T-helper 1 cell (primary cell): ENCODE results near the gene DNMBP.
"Not testable (repeated sequence)": the region's sequence is repeated elsewhere in the genome, so short reads cannot be mapped to it uniquely, and the experiment has no call there.

Experiments used
- DNase-seq, 5 donors: peaks; one replicate each; pipeline ENCODE4 v3.0.0-alpha.2; 2012 to 2020

DNMBP gene

GRCh38 chr10:99953510-99953909, 56.2 kb downstream of the DNMBP start:
- not testable (repeated sequence) for DNase-seq

DNA sequence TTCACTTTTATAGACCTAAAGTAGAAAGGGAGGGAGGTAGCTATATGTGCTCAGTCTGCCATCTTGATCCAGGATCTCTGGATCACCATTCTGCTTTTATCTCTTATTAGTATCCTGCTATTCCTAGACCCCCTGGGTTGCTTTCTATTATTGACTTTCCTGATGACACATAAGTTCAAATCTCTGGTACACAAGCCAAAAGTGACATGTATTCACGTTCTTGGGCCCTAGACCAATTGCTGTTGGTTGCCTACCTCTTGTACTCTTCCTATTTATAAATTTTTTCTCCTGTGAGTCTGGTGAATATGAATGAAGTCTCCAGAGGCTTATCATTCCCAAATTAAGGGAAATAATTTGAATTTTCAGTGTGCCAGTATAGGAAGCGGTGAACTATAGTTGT, 56.9 kb downstream of the DNMBP start:
- DNase-seq, result no peak

GRCh38 chr10:99946051-99946450, 63.7 kb downstream of the DNMBP start:
- not testable (repeated sequence) for DNase-seq

DNA sequence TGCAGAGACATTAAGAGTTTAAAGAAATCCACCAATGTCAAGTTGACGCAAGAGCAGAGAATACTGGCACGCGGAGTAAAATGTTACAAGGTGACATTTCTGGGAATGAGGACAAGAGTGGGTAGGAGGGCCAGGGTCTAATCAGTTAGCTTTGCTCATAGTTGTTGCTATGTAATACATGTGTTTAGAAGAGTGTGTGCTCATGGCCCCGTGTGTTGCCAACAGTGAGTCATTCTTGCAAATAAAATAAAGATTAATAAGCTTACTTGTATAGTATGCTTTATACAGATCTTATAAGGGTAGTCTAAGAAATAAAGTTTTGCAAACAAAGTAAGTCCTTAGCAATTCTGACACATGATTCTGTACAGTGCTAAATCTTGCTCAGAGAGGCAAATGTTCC, 64.5 kb downstream of the DNMBP start:
- no peak for DNase-seq

- no peak for DNase-seq
Observed at GRCh38 chr10:99944860-99945259, 64.9 kb downstream of the DNMBP start.

GRCh38 chr10:99943908-99944307, 65.8 kb downstream of the DNMBP start:
- no peak for DNase-seq

DNA sequence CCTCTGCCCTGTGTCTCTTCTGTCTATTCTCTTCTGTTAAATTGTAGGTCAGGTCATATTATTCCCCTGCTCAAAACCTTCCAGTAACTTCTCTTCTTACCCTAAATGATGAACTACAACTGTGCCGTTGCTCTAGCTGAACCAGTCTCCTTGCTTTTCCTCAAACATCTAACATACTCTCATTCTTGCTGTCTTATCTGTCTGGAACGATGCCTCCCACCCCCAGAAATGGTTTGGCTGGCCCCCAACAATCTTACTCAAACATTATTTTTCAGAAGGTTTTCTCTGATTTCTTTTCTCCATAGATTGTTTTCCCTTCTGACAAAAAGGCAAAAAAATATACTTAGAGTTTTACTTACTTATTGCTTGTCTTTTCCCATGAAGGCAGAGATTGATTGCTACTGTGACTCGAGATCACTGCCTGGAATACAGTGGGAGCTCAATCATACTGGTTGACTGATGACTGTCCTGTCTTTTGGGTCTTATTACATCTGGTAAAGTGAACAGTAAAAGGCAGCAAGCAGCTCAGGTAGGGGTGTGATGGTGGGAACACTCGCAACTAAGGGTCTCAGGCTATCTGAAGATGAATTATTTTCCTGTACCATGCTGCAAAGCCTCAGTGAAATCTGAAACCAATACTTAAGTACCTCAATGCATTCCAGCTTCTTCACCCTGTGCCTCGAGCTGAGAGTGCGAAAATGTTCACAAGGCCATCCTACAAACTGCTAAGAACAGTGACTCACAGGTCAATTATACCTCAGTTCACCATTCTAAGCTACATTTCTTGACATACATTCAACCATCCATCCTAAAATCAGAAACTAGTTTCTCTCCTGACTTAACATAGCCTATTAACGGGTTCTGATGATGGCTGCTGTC, 67.6 kb downstream of the DNMBP start:
- DNase-seq, result no peak

GRCh38 chr10:99938563-99938962, 71.2 kb downstream of the DNMBP start:
- DNase-seq, result no peak

DNA sequence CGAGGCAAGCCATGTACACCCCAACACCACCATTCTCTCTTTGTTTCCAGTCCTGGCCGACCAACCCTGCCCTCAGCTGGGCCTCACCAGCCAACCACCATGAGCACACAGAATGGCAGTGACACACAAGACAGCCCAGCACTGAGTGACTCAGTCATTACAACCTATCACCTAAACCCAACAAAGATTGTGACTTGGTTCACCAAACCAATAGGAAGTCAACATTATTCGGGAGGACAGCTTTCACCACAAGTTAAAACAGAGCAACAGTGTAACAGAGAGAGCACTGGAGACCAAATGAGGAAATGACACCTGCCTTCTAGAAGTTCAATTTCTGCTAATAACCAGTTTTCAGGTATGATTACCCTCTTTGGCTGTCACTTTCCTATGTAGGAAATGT, 72.1 kb downstream of the DNMBP start:
- DNase-seq, result no peak

DNA sequence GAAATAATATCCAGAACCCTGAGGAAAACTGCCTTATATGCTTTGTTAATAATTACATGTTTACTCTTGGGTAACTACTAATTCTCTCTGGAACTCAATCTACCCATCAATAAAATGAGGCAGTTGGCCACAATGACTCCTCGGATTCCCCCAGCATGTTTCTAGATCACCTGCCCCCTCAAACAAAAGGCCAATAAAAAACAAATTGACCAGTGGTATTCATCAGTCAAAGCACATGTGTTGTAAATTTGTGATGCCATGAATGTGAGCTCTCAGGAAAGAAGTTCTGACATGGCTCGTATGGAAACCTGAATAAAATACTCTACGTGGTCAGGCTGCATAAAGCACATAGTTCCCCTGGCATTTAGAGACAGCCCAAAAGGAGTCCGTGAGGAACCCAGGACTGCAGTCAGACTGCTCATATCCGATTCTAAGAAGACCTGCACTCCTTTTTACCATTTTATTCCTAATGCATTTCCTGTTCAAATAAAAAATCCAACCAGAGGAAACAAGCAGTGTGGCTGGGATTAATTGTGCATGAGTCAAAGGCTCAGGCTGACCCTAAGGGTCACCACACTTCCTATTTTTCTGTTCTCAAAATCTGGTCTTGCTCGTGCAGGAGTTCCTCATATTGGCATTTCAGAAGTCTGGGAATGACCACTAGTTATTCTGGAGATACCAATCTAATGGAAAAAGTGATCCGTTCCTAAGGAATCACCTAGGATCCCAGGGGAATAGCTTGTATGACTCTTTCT, 77.4 kb downstream of the DNMBP start:
- DNase-seq, result not testable (repeated sequence)

- DNase-seq, result no peak
Observed at GRCh38 chr10:99930731-99931550, 78.8 kb downstream of the DNMBP start.

DNA sequence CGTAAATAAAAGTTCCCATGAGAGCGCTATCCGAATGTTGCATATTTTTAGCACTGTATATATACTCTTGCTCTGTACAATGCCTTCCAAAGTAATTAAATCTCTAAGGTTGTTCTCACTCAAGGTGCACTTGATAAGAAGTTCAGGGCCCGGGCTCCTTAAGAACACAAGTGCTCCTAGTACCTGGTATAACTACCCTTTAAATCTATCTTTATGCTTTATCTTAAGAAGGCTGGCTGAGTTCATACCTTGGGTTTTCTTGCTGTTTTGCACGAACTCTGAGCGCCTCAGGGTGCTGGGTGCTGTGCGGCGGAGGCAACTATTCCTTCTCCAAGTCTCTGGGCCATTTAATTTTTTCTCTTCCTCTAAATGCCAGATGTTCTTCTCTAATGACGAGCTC, 80.4 kb downstream of the DNMBP start:
- no peak for DNase-seq

GRCh38 chr10:99927721-99928280, 81.9 kb downstream of the DNMBP start:
- no peak for DNase-seq

DNA sequence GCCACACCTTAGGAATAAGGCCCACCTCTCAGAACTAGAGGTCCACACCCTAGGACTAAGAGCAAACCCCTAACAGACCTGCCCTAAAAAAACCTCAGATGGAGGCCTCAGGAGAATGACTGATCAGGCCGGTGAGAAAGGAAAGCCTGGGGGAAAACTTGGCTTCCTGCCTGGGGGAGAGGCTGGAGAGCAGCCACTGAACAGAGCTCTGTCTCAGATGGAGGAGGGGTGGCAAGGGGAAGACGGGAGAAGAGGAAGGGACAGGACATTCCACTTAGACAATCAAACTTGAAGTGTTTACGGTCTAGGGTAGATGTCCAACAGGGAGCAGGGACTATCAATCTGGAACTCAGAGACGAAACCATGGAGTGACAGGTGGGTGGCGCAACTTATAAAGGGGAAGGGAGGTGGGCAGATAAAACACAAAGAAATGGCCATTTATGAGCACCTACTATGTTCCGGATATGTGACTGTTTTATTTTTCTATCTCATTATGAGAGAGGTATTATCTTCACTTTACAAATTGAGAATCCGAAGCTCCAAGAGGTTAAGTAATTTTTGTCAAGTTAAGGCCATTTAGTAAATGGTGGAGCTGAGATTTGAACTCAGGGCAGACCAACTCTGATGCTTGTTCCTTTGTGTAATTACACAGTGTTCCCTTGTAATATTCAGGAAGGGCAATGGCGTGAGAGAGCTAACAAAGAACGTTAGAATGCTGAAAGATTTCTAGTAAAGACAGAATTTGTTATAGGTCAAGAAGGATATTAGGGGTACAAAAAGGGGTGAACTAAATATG, 82.6 kb downstream of the DNMBP start:
- DNase-seq, result no peak

- no peak for DNase-seq
Observed at GRCh38 chr10:99924451-99925255, 85.1 kb downstream of the DNMBP start.

DNA sequence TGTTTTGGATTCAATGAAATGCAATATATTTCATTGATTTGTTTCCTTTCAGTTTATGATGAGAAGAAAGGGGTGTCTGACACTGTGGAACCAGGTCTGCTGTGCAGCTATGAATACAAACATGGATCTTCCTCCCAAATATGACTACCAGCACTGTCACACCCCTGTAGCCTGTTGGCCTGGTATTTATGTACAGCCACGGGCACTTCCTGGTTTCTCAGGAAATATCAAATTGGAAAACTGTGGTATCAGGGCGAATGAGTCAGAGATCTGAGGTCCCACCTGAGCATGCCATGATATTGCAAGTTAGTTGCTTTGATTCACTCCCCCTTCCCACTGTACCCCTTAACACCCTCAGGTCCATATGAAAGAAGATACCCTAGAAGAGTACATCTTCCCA, 87.8 kb downstream of the DNMBP start:
- no peak for DNase-seq

GRCh38 chr10:99920901-99921300, 88.8 kb downstream of the DNMBP start:
- DNase-seq, result no peak

GRCh38 chr10:99920486-99920885, 89.3 kb downstream of the DNMBP start:
- no peak for DNase-seq

- DNase-seq, result no peak
Observed at GRCh38 chr10:99917963-99918825, 91.6 kb downstream of the DNMBP start.

DNA sequence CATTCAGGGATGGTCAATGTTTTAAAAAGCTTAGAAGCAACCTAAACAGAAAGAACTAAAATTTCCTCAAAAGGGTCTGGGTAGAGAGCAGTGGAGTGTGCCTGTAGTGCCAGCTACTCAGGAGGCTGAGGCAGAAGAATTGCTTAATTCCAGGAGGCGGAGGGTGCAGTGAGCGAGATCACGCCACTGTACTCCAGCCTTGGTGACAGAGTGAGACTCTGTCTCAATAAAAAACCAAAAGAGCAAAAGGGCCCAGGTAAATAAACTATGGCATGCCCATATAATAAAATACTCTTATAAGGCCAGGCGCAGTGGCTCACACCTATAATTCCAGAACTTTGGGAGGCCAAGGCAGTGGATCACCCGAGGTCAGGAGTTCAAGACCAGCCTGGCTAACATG, 93.0 kb downstream of the DNMBP start:
- no peak for DNase-seq
